B cell (primary cell): ENCODE data around the gene EPOP. TPM values are rescaled to one million over a fixed set of nuclear protein-coding genes. Genes with fewer than 3 reads are reported as not detected.

Experiments used
- ATAC-seq: fragments of 200-7000 bp; cut with Tn5 transposase; one replicate; pipeline ENCODE4 v1.10.0; 2021; ENCODE audit warnings: low read depth, mild to moderate bottlenecking, moderate number of reproducible peaks, moderate library complexity
- CTCF ChIA-PET: fragments of 350-600 bp; sonication (Branson Sonifier 250); formaldehyde crosslinking; loops from one replicate; lab custom pipeline; 2021; ENCODE audit warnings: antibody characterized with exemption, inconsistent platforms; lab: Charles Lee
- POLR2A ChIA-PET: fragments of 350-600 bp; sonication (Branson Sonifier 250); formaldehyde crosslinking; loops from one replicate; lab custom pipeline; 2021; ENCODE audit warnings: antibody characterized with exemption; lab: Charles Lee
- DNase-seq: peaks from one replicate; pipeline ENCODE4 v3.0.0; 2013
- H2AFZ ChIP-seq: 2 replicates; pipeline ENCODE4 v1.6.1; 2012; ENCODE audit warnings: mild to moderate bottlenecking, low read depth, low read length; ENCODE audit not compliant: insufficient read depth, poor library complexity, severe bottlenecking
- H3K27ac ChIP-seq, 2 donors: 1 replicate in 1 of 2; 2 replicates in 1 of 2; pipeline ENCODE4 v1.5.1; 2012 to 2013; ENCODE audit warnings: low read length in 2 of 2, mild to moderate bottlenecking in 2 of 2, moderate library complexity in 1 of 2
- H3K27me3 ChIP-seq, 4 experiments: fragments of 200-600 bp in 1 of 4; sonication (generic) in 1 of 4; replicated peaks in 1 of 4; 1 replicate in 2 of 4; 2 replicates in 2 of 4; pipeline versions ENCODE4 v1.6.1 to v1.7.0; 2013 to 2016; ENCODE audit warnings: low read length in 3 of 4, mild to moderate bottlenecking in 2 of 4, mixed read lengths in 1 of 4, moderate library complexity in 1 of 4; ENCODE audit not compliant: insufficient read depth in 4 of 4, control insufficient read depth in 3 of 4; ENCODE audit errors: control extremely low read depth in 1 of 4
- H3K36me3 ChIP-seq, 2 experiments: replicated peaks in 1 of 2; 1 replicate in 1 of 2; 2 replicates in 1 of 2; pipeline versions ENCODE4 v1.6.1 to v1.7.1; 2013; ENCODE audit warnings: low read length in 1 of 2; ENCODE audit not compliant: insufficient read depth in 2 of 2, control insufficient read depth in 1 of 2; ENCODE audit errors: control extremely low read depth in 1 of 2, extremely low read depth in 1 of 2
- H3K4me1 ChIP-seq, 2 donors: fragments of 200-600 bp in 1 of 2; sonication (generic) in 1 of 2; 1 replicate in 1 of 2; 2 replicates in 1 of 2; pipeline versions ENCODE4 v1.5.1 to v1.6.1; 2013 to 2017; ENCODE audit warnings: low read length in 2 of 2; ENCODE audit not compliant: control insufficient read depth in 2 of 2, insufficient read depth in 2 of 2
- H3K4me2 ChIP-seq: replicated peaks from 2 replicates; pipeline ENCODE3; 2012; ENCODE audit warnings: mild to moderate bottlenecking, low read depth, low read length; ENCODE audit not compliant: poor library complexity, severe bottlenecking
- H3K4me3 ChIP-seq, 5 experiments: fragments of 200-600 bp in 1 of 5; sonication (generic) in 1 of 5; 1 replicate in 3 of 5; 2 replicates in 2 of 5; pipeline versions ENCODE4 v1.5.1 to v1.7.0; 2011 to 2016; ENCODE audit warnings: low read length in 4 of 5, mild to moderate bottlenecking in 4 of 5, low read depth in 2 of 5, control low read depth in 1 of 5, moderate library complexity in 1 of 5; ENCODE audit not compliant: insufficient read depth in 1 of 5; ENCODE audit errors: control extremely low read depth in 1 of 5, extremely low read depth in 1 of 5
- H3K79me2 ChIP-seq: fragments of 200-600 bp; sonication (generic); one replicate; pipeline ENCODE4 v1.6.0; 2016; ENCODE audit warnings: low read length; ENCODE audit not compliant: control insufficient read depth, insufficient read depth
- H3K9ac ChIP-seq: fragments of 200-600 bp; sonication (generic); 2 replicates; pipeline ENCODE4 v1.6.1; 2017; ENCODE audit warnings: mild to moderate bottlenecking, low read length, moderate library complexity
- H3K9me3 ChIP-seq, 3 donors: one replicate each; pipeline versions ENCODE4 v1.6.1 to v1.7.1; 2013; ENCODE audit warnings: low read length in 2 of 3; ENCODE audit not compliant: control insufficient read depth in 2 of 3, insufficient read depth in 1 of 3; ENCODE audit errors: control extremely low read depth in 1 of 3
- H4K20me1 ChIP-seq: 2 replicates; pipeline ENCODE4 v1.6.0; 2012; ENCODE audit warnings: mild to moderate bottlenecking, low read length; ENCODE audit not compliant: insufficient read depth, control insufficient read depth, poor library complexity, severe bottlenecking
- H3K27ac Mint-ChIP-seq: one replicate; pipeline ENCODE4 v1.8.0; 2021; ENCODE audit warnings: mixed read lengths
- H3K27me3 Mint-ChIP-seq: one replicate; pipeline ENCODE4 v1.8.0; 2021; ENCODE audit warnings: mixed read lengths
- H3K4me1 Mint-ChIP-seq: one replicate; pipeline ENCODE4 v1.8.0; 2021; ENCODE audit warnings: mixed read lengths
- H3K4me3 Mint-ChIP-seq: one replicate; pipeline ENCODE4 v1.8.0; 2021; ENCODE audit warnings: mixed read lengths
- H3K9me3 Mint-ChIP-seq: one replicate; pipeline ENCODE4 v1.8.0; 2022; ENCODE audit warnings: mixed read lengths; ENCODE audit not compliant: insufficient read depth
- CTCF ChIP-seq: fragments of 200-600 bp; IDR thresholded peaks from one replicate; pipeline ENCODE4 v1.8.0; 2022; ENCODE audit warnings: antibody characterized with exemption, mild to moderate bottlenecking
- EZH2 ChIP-seq: IDR thresholded peaks from 2 replicates; pipeline ENCODE4 v1.6.1; 2012; ENCODE audit warnings: borderline replicate concordance, low read depth, mild to moderate bottlenecking, moderate library complexity, low read length; ENCODE audit not compliant: insufficient read depth, poor library complexity, severe bottlenecking
- WGBS: methylation state at CpG from one replicate; pipeline ENCODE4 v1.1.5; 2013; ENCODE audit warnings: missing lambda C conversion rate; ENCODE audit not compliant: insufficient coverage; 5-methylcytosine and 5-hydroxymethylcytosine counted together
- intact Hi-C: fragments of 100-400 bp; cut with micrococcal nuclease; formaldehyde crosslinking; loops from one replicate; pipeline ENCODE4 v1.10.0; 2022
- polyA plus RNA-seq: library from polyadenylated mRNA; depleted of rRNA; stranded (reverse); fragments of >200 nt; gene quantifications from 2 replicates; pipeline ENCODE4 v1.2.3, GENCODE V29; 2012
- total RNA-seq, 2 donors: library from RNA; stranded (reverse); fragments of 120-200 nt in 1 of 2; gene quantifications; 1 replicate in 1 of 2; 2 replicates in 1 of 2; pipeline versions ENCODE4 v1.2.3 to v1.2.4, GENCODE V29; 2013 to 2022

The EPOP gene
- total and polyA plus RNA-seq, 2 donors (not counting 1 experiment from before 2014, with no cell fraction given), result 0.66 to 1.2 TPM

- Histone ChIP-seq H4K20me1 (peaks cover 24% of the 10 kb centered on the region), H3K4me1 (peaks cover 20 to 56% of the 10 kb centered on the region in 2 donors), H3K9me3 (no peaks in the 10 kb centered on the region), H3K4me3 (peak overlapping the region; percentile 76 to 95 (median 93)), H3K79me2 (peaks cover 26% of the 10 kb centered on the region), H2AFZ (peak overlapping the region; percentile 91), H3K36me3 (peaks cover 0 to 9% of the 10 kb centered on the region in 2 experiments), H3K9ac (peak overlapping the region; percentile 94), H3K27ac (peak overlapping the region; percentile 91 to 97), H3K27me3 (no peaks in the 10 kb centered on the region), H3K4me2 (peak overlapping the region; percentile 98)
- ATAC-seq, result peak; percentile 0
- 2% methylated on average over 51 of the region's 55 CpGs for WGBS
- CTCF ChIA-PET, result interaction anchor here (1.3 to 3.0 kb wide), 2 partner anchors 25 to 32 kb away, joined by 4 to 13 read pairs; no protein-coding TSS in a partner anchor
- H3K9me3 Mint-ChIP-seq, result no peaks in the 10 kb centered on the region
- H3K27ac Mint-ChIP-seq, result peak overlapping the region; percentile 99
- H3K4me3 Mint-ChIP-seq, result peak overlapping the region; percentile 99
- POLR2A ChIA-PET, result interaction anchor here (0.8 kb wide), 1 partner anchor 49 kb away, joined by 3 read pairs; the partner anchor contains the start of gene PSMB3
- intact Hi-C loops, result loop anchor here (2.0 kb wide), 1 partner anchor 98 kb away; no protein-coding TSS in a partner anchor
- DNase-seq, result no peak
- H3K27me3 Mint-ChIP-seq, result no peaks in the 10 kb centered on the region
- peaks cover 55% of the 10 kb centered on the region for H3K4me1 Mint-ChIP-seq
- TF ChIP-seq CTCF (no peak), EZH2 (no peak)
Observed at GRCh38 chr17:38702916-38703741, 28.4 kb upstream of the EPOP start.
